NCI-H748 (cell line): ENCODE data around the gene SEMA3E.

ENCODE experiments used
- DNase-seq: peaks from one replicate; lab custom pipeline; 2025; ENCODE audit not compliant: unreplicated experiment; lab: John Stamatoyannopoulos, UW

SEMA3E gene

DNA sequence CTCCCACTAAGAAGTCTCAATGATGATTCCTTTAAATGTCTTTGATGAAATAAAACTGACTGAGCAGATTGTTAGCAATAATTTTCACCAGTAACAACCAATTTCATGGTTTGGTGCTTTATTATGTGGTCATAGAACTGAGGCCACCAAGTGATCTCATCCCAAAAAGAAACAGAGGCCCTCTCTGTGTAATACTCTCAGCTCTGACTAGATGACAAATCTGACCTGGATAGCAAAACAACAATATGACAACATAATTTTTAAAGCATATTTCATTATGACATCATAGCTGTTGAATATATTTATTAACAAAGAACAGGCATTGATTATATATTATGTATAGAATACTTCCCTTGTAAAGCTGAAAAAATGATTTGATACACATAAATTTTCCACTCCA is 5.9 kb downstream of the SEMA3E start:
- DNase-seq: no peak

DNA sequence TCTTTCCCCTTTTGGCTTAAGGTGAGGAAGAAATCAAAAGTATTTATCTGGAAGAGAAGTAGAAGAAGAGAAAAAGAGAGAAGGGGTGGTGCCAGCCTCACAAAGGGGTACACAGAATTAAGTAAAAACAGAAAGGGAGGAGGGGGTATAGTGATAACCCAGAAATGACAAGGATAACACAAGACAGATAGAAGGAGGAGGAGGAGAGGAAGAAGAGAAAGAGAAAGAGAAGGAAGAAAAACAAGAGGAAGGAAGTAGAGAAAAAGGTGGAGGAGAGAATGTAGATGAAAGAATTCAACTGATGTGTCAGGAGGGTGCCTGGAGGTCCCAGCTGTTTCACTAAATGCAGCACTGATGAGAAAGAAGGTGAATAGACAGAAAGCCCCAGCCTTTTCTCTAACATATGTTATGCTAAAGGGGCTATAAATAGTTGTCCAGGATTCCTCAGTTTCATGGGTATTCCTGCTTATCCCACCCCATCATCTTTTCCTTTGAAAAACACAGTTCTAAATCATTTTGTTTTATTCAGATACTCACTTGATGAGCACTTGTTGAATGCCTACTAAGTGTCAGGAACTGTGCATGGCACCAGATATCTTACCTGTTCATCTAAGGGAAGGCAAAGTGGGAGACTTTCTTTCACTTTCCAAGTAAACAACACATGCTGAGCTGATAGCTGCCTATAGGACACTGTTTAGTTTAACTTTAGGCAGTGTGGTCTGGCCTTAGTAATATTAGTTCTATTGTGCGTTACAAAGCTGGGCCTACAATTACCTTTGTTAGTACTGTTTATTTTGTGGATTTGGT is 8.0 kb downstream of the SEMA3E start:
- no peak for DNase-seq

DNA sequence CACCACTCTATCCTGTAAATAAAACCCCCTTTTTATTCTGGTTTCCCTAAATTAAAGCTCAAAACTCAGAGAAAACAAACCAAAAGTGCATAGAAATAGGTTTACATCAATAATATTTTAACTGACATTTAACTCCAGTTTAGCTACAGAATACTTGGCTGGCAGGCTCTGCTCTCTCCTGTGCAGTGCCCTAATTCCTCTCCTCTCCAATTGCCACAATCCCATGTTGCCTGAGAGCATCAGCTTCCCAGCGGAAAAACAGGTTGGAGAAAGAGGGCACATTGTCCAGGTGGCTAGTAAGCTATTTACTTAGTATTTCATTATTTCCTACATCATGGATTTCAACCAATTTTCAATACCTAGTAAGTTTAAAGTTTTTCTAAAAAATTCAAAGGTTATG is 8.7 kb downstream of the SEMA3E start:
- no peak for DNase-seq

DNA sequence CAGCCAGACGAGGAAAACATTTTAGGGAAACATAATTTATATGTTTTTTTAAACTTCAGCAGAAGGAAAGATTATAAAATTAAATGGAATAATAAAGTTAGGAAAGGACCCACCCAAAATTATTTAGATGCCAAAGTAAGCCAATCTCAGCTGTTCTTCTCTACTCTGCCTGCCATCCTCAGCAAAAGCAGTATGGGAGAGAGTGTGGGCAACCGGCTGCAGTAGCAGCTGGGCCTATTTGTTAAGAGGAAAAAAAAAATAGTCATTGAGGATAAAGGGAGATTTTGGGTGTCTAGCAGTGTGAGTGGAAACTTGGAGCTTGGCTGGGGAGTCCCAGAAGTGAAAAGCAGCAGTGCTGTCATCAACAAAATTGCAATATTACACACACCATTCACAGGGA is 15.4 kb downstream of the SEMA3E start:
- DNase-seq: no peak

DNA sequence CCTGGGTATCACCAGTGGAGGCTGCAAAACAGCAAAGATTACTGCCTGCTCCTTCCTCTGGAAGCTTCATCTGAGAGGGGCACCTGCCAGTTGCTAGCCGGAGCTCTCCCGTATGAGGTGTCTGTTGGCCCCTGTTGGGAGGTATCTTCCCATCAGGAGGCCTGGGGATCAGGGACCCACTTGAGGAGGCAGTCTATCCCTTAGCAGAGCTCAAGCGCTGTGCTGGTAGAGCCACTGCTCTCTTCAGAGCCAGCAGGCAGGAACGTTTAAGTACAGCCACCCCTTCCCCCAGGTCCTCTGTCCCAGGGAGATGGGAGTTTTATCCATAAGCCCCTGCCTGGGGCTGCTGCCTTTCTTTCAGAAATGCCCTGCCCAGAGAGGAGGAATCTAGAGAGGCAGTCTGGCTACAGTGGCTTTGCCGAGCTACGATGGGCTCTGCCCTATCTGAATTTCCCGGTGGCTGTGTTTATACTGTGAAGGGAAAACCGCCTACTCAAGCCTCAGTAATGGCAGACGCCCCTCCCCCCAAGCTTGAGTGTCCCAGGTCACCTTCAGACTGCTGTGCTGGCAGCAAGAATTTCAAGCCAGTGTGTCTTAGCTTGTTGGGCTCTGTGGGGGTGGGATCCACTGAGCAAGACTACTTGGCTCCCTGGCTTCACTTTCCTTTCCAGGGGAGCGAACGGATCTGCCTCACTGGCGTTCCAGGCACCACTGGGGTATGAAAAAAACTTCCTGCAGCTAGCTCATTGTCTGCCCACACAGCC is 19.6 kb downstream of the SEMA3E start:
- no peak for DNase-seq

DNA sequence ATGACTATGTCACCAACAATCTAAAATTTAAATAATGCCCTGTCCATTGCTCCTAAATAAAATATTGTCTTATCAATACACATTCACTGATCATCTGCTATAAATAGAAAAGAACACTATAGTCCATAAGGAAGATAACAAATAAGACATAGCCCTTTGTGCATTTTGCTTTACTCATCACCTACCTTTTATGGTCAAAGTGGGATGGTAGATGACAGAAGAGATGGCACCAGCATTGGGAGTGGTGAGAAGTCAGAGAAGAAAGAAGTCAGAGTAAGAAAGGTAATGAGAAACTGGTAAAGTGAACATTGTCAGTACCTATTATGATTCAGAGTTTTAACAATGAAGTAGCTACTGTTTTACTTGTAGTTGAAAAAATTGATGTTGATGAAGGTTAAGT is 31.1 kb downstream of the SEMA3E start:
- DNase-seq: no peak

DNA sequence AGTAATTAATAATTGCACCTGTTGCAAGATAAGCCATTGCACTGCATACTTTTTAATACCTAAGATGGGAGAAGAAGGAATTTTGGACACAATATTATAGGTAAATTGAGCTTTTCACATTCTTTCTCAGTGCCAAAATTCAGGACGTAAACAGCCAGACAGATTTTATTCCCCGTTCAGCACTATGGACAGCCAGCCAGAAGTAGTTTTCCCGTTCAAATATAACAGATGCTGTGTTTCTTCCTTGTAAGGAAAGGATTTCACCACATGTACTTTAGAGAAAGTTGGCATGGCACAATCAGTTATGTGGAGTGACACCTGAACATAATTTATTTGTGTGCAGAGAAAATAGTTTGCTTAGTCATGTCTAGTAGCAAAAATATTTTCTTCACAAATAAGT is 34.8 kb downstream of the SEMA3E start:
- no peak for DNase-seq

DNA sequence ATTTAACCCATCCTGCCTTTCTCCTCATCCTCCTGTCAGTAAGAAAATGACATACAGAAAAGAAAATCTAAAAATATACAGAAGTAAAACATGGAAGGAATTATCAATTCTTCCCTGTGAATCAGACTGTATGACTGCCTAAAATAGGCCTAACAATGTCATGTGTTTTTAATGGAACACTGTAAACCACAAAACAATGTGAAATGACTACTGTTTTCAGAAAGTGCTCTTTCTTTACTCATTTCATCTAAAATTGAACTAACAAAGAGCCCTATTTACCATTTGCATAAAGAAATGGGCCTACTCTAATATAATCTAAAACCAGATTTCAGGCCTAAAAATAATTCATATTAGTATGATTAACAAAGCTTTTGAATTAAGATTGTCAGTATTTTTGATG is 35.7 kb downstream of the SEMA3E start:
- no peak for DNase-seq

DNA sequence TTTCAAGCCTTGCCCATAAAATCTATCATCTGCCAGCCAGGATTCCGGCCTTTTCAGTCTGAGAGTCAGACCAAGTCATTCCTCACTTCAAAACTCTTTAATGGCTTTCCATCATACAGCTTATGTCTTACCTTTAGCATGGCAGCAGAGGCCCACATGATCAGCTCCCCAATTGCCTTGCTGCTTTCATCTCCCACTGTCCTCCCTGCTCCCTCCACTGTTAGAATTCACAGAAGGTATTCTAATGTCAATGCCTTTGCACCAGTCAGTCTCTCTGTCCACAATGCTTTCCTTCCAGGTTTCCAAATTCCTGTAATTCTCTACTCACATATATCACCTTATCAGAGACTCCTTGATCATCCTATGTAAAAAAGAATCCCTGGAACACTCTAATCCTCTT is 37.2 kb downstream of the SEMA3E start:
- no peak for DNase-seq

DNA sequence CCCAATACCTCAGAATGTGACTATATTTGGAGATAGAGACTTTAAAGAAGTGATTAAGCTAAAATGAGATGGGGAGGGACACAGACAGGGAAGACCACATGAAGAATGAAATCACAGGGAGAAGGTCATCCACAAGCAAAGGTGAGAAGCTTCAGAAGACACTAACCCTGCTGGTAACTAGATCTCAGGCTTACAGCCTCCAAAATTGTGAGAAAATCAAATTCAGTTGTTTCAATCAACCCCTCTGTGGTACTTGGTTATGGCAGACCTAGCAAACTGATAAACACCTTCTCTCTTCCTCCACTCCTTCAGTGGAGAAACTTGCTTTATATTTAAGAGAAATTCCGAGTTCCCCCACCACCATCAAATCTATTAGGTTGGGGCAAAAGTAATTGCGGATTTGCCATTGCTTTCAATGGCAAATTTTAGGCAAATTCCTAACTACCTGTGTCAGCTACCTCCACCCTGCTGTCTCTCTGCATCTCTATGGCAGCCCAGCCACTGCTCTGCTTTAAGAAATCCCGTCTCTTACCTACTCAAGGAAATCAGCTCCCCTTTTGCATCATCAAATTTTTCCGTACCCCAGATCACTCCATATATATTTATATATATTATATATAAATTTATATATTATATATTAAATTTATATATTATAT is 38.2 kb downstream of the SEMA3E start:
- DNase-seq: no peak

DNA sequence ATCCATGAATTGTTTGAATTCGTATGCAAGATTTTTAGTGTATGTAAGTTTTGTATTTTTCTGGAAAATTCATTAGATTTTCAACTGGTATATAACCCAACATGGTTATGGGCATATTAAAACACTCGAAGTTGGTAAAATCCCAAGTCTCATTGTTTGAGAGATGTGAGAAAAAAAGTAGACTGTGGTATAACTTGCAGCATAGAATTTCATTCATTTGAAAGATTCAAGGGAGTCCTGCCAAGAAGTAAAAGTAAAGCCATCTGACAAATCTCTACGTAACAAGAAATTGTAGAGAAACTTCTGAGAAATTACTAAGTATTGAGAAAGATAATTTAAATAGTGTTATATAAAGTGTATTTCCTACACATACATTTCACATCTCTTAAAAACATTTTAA is 40.2 kb downstream of the SEMA3E start:
- DNase-seq: no peak

DNA sequence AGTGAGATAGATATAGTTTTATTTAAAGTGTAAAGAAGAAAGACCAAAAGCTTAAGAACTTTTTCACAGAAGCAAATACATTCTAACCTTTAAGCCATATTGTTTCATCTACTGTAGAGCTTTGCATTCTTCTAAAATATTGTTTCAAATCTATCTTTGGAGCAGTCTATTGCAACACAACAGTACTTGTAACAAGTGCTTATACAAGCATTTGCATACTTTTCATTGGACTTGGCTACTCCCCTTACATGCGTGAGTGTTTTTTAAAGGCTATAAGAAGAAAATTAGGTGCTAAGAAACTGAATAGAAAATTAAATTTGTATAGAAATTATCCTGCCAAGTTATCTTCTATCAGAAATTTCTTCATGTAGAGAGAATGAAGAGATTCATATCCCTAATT is 45.3 kb downstream of the SEMA3E start:
- no peak for DNase-seq

DNA sequence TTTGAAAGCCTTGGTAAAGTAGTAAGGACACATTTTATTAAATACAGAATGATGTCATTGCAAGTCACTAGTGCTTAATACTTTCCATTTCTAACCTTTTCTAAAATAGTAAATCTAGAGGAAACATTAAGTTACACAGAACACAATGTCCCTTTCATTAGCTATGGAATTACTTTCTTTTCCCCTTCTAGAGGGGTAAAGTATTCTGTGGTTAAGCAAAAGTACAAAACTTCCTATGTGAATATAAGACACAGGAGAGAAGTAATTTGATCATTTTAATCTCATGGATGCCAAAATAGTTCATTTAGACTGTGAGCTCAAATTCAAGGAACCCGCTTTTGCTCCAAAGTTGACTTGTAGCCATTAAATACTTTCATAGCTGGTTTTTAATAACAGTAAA is 49.8 kb downstream of the SEMA3E start:
- DNase-seq: no peak

DNA sequence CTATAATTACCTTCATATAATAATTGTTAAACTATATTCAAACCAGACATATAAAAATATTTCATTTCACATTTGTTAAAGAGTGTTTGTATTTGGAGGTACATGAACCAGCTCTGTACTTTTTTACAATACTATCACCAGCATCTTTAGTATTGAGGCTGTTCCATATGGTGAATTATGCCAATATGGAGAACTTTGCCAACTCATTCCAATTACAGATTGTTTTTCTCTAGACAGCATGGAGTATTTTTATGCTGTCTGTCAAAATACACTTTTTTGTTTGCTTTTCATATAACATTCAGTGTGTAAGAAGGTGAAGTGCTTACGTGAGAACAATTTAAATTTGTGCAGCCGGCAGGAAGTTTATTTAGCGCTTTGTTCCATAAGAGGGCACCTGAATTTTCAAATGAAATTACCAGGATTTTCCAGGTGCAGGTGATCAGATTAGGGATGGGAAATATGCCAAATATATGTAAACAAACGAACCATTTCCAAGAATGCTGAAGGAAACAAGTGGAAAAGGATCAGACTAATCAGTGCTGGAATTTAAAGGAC is 54.9 kb downstream of the SEMA3E start:
- peak; percentile 95 for DNase-seq

DNA sequence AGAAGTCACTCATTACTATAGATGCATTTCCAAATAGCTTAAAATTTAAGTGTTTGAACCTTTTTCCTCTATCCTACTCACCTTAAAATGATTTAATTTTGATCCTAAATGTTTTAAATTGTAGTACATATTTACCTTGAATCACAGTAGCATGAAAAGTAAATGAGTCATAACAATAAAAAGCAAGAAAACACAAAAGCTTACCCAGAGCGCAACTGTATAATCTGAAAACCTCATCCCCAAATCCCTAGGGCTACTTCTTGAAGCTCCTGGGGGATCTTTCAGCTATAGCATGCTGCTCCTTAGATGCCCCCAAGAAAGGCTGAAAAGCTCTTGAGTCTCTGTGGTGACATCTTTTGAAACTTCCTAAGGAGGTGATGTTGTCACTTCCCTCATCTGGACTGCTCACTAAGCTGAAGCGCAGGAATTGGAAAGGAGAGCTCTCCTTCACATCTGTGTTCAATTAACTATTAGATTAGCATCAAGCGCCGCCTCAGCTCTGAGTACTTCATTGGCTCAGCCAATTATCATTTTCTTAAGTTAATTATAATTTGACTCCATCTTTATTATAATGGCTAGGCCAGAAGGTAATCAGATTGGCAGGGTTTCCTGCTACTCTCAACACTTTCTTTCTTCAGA is 60.2 kb downstream of the SEMA3E start:
- DNase-seq: no peak

DNA sequence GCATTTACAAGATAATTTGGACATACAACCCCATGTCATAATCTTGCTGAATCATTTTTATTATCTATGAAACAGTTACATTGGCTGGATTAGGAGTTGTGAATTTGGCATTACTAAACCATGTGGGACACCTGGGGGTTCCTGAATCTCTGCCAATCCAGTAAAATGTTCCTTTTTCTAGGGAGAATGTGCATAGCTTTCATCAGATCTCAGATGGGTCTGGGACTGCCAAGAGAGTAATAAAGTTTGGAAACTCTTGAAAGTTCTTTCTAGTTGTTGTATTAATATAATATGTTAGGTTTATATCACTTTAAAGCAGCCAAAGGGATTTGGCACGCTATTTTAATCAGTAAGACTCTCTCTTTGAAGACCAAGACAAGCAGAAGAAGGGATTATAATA is 62.7 kb downstream of the SEMA3E start:
- no peak for DNase-seq

DNA sequence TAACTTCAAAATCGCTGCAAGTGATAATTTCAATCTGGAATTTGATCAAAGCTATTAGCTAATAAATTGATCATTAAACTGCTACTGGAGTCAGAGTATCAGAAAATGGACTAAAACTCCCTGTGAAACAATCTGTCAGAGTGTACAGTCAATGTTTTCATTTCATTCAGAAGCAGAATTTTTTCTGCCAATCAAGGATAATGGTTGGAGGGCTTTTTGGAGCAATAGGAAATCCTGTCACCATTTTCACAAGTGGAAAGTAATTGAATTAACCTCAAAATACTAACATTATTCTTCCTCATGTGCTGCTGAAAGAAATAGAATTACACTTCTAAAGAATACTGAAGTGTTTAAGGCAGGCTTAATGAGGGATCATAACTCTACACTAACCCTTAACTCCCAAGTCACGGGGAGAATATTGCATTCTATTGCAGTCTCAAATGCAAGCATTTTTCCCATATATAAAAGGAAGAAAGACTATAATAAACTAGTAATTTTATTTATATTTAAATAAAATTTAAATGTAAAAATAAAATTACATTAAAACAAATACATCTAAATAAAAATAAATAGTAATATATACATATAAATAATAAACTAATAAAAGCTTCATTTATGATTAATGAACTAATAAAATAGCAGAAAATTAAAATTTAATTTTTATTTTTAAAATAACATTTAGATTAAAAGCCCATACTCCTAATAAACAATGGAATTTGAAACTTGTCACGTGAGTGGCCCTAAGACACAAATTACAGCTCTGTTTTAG is 67.1 kb downstream of the SEMA3E start:
- no peak for DNase-seq

DNA sequence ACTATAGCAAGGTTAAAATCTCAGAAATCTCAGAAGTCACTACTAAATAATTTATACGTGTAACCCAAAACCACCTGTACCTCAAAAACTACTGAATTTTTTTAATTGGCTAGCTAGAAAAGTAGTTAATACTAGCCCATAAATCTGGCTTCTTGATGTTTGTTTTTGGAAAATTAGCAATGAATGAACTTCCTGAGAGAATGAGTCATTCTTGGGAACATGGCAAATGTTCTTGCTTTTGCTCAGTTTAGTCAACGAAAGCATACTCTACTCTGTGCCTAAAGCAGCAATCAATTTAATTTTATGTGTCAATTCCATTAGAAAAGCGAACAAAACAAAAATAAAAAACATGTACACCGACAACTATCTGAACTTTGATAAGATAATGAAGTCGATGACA is 69.2 kb downstream of the SEMA3E start:
- no peak for DNase-seq

DNA sequence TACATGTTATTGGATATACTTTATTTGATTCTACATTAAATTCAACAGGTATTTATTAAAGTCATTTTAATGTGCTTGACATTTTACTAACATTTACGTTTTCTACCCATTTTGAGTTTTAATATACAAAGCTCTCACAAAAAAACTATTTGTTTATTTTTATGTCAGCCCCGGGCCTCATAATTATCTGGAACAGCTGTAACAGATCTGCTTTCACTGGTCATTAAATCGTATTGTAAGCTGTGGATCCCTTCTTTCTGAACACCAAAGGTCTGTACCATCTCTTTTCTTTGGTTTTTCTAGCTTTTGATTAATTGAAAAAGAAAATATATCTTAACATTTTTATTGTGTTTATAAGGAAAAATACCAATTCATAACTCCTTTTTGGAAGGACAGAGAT is 73.5 kb downstream of the SEMA3E start:
- DNase-seq: no peak

DNA sequence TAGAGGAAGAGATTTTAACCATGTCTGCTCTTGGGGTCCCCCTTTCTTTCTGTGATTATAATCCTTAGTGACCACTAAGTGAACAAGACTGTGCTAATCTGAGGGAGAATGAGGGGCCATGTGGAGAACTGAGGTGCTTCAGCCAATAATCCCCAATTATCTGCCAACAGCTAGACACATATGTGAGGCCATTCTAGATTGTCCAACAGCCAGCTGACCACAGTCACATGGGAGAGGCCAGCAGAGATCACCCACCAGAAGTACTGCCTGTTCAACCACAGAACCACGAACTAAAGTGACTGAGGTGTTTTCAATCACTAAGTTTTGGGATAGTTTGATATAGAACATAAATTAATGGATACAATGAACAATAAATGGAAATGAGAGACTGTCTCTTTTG is 74.3 kb downstream of the SEMA3E start:
- no peak for DNase-seq

DNA sequence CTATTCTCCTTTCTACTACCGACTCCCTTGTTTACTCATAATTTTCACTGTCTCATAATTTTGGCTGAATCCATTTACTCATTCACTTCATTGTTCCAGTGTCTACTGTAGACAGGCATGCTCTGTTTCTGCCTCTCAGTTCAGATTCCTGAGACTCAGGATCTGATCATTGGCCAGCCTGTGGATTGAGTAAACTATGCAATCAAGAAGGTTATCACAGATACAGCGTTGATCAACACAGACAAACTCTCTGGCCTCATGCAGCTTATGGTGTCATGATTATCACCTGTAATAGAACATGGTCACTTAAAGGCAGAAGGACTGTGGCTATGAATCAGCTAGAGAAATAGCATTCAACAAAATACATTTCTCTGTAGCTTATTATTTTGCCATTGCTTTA is 86.0 kb downstream of the SEMA3E start:
- DNase-seq: no peak
